WERI-Rb-1 (cell line): Measurements from ENCODE around the gene PSRC1.

ENCODE experiments used
- DNase-seq: peaks from one replicate; pipeline ENCODE4 v3.0.0-alpha.2; 2020
- H3K27ac ChIP-seq: fragments of 250-450 bp; sonication (Bioruptor Pico); 2 replicates; pipeline ENCODE4 v1.5.1; 2020; ENCODE audit warnings: mild to moderate bottlenecking, moderate library complexity
- H3K27me3 ChIP-seq: fragments of 250-450 bp; sonication (Bioruptor Pico); 2 replicates; pipeline ENCODE4 v1.5.1; 2021; ENCODE audit warnings: mild to moderate bottlenecking, low read depth, moderate library complexity; ENCODE audit not compliant: insufficient read depth, severe bottlenecking
- H3K36me3 ChIP-seq: fragments of 250-450 bp; sonication (Bioruptor Pico); 2 replicates; pipeline ENCODE4 v1.5.1; 2020; ENCODE audit warnings: mild to moderate bottlenecking, moderate library complexity
- H3K4me3 ChIP-seq: 2 replicates; pipeline ENCODE4 v1.5.1; 2011; ENCODE audit warnings: low read depth, mild to moderate bottlenecking, control low read depth, low read length
- H3K9me3 ChIP-seq: fragments of 250-450 bp; sonication (Bioruptor Pico); 2 replicates; pipeline ENCODE4 v1.5.1; 2021; ENCODE audit warnings: mild to moderate bottlenecking, moderate library complexity; ENCODE audit not compliant: severe bottlenecking
- CTCF ChIP-seq: IDR thresholded peaks from 2 replicates; pipeline ENCODE4 v1.5.1; 2011; ENCODE audit warnings: low read depth, mild to moderate bottlenecking, control low read depth, inconsistent platforms, low read length

PSRC1 gene

GRCh38 chr1:109282497-109282951 is 421 bp downstream of the PSRC1 start:
- Histone ChIP-seq H3K27ac (peak overlapping the region; percentile 91), H3K27me3 (no peaks in the 10 kb centered on the region), H3K9me3 (no peaks in the 10 kb centered on the region), H3K4me3 (peak overlapping the region; percentile 66), H3K36me3 (peaks cover 37% of the 10 kb centered on the region)
- DNase-seq: no peak
- TF ChIP-seq CTCF: 0 out of 2 replicates have a peak, but pooled peaks have one; percentile 10

GRCh38 chr1:109281680-109282496 is 1.1 kb downstream of the PSRC1 start:
- DNase-seq: no peak
- H3K9me3 ChIP-seq: no peaks in the 10 kb centered on the region
- TF ChIP-seq CTCF: no peak
- no peaks in the 10 kb centered on the region for H3K27me3 ChIP-seq
- peak overlapping the region; percentile 91 for H3K27ac ChIP-seq
- H3K4me3 ChIP-seq: peak overlapping the region; percentile 66
- peaks cover 37% of the 10 kb centered on the region for H3K36me3 ChIP-seq

GRCh38 chr1:109280862-109281261 is 2.1 kb downstream of the PSRC1 start:
- DNase-seq: no peak
- H3K27me3 ChIP-seq: no peaks in the 10 kb centered on the region
- H3K36me3 ChIP-seq: peaks cover 40% of the 10 kb centered on the region
- no peaks in the 10 kb centered on the region for H3K9me3 ChIP-seq
- H3K27ac ChIP-seq: no peak overlapping the region
- no peak for TF ChIP-seq CTCF
- no peak overlapping the region for H3K4me3 ChIP-seq

- Histone ChIP-seq H3K36me3 (peaks cover 48% of the 10 kb centered on the region), H3K27me3 (no peaks in the 10 kb centered on the region), H3K27ac (no peak overlapping the region), H3K9me3 (no peaks in the 10 kb centered on the region), H3K4me3 (no peak overlapping the region)
- TF ChIP-seq CTCF: no peak
- DNase-seq: no peak
Observed at GRCh38 chr1:109279615-109280278, 3.2 kb downstream of the PSRC1 start.

GRCh38 chr1:109277434-109278204 is 5.3 kb downstream of the PSRC1 start:
- Histone ChIP-seq H3K36me3 (peaks cover 64% of the 10 kb centered on the region), H3K27me3 (no peaks in the 10 kb centered on the region), H3K27ac (peak overlapping the region; percentile 40), H3K4me3 (no peak overlapping the region), H3K9me3 (no peaks in the 10 kb centered on the region)
- TF ChIP-seq CTCF: peak; percentile 100
- peak; percentile 93 for DNase-seq
